Measurements from ENCODE around the gene CHCHD3. TPM values are rescaled to one million over a fixed set of nuclear protein-coding genes. Genes with fewer than 3 reads are reported as not detected.

Gene CHCHD3
- total RNA-seq, 1 donor from 2014 or later = 142 TPM

DNA sequence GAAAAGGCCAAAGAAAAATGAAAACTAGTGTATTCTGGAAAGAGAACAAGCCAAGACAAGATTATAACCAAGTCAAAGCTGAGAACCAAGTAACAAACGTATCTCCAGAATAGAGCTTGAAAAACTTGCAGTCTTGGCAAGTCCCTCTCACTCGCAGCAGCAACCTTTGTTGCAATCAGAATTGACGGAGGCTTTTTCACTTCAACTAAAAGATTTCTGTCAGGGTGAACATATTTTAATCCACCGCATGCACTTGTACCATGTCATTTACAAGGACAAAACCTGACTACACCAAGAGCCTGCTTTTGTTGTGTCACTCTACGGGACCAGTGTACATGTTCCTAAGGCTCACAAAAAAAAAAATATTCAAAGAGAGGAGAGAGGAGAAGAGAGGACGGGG lies 122.0 kb downstream of the CHCHD3 start:
- TF ChIP-seq, protein P1, sequence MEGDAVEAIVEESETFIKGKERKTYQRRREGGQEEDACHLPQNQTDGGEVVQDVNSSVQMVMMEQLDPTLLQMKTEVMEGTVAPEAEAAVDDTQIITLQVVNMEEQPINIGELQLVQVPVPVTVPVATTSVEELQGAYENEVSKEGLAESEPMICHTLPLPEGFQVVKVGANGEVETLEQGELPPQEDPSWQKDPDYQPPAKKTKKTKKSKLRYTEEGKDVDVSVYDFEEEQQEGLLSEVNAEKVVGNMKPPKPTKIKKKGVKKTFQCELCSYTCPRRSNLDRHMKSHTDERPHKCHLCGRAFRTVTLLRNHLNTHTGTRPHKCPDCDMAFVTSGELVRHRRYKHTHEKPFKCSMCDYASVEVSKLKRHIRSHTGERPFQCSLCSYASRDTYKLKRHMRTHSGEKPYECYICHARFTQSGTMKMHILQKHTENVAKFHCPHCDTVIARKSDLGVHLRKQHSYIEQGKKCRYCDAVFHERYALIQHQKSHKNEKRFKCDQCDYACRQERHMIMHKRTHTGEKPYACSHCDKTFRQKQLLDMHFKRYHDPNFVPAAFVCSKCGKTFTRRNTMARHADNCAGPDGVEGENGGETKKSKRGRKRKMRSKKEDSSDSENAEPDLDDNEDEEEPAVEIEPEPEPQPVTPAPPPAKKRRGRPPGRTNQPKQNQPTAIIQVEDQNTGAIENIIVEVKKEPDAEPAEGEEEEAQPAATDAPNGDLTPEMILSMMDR (IDR thresholded peaks at IDR 0.05) = no peak
- TF ChIP-seq EZH2phosphoT487 (IDR thresholded peaks at IDR 0.05) (no peak), EZH2 (IDR thresholded peaks at IDR 0.05) (no peak)
- Histone ChIP-seq H3K9me3 (ENCODE audit: low read depth) (no peaks in the 10 kb centered on the region), H3K4me1 (peaks cover 14% of the 10 kb centered on the region), H3K9ac (no peak overlapping the region), H3K27ac (no peak overlapping the region), H3K27me3 (no peaks in the 10 kb centered on the region), H2AFZ (replicated peaks) (no peak overlapping the region), H3F3A (ENCODE audit: low read depth) (no peaks in the 10 kb centered on the region), H4K20me1 (ENCODE audit: low read depth) (no peaks in the 10 kb centered on the region), H3K36me3 (no peaks in the 10 kb centered on the region), H3K4me3 (no peak overlapping the region), H3K4me2 (no peak overlapping the region), H3K79me2 (ENCODE audit: low read depth) (peaks cover 49% of the 10 kb centered on the region)
- Mint-ChIP-seq H3K4me1 (no peaks in the 10 kb centered on the region), H3K4me3 (no peak overlapping the region), H3K27ac (no peak overlapping the region), H3K27me3 (ENCODE audit: insufficient read depth, low read depth) (no peaks in the 10 kb centered on the region), H3K9me3 (no peaks in the 10 kb centered on the region), H3K36me3 (peaks cover 7% of the 10 kb centered on the region)
- DNase-seq (ENCODE audit: low spot score) = no peak

- Mint-ChIP-seq H3K4me1 (no peaks in the 10 kb centered on the region), H3K27me3 (ENCODE audit: insufficient read depth, low read depth) (no peaks in the 10 kb centered on the region), H3K9me3 (no peaks in the 10 kb centered on the region), H3K27ac (no peak overlapping the region), H3K36me3 (peaks cover 10% of the 10 kb centered on the region), H3K4me3 (no peak overlapping the region)
- H3F3A ChIP-seq (ENCODE audit: low read depth) = no peaks in the 10 kb centered on the region
- peaks cover 19% of the 10 kb centered on the region for H3K79me2 ChIP-seq (ENCODE audit: low read depth)
- no peak overlapping the region for H2AFZ ChIP-seq (replicated peaks)
- no peaks in the 10 kb centered on the region for H3K9me3 ChIP-seq (ENCODE audit: low read depth)
- peaks cover 2% of the 10 kb centered on the region for H3K4me1 ChIP-seq
- TF ChIP-seq, protein P1 (IDR thresholded peaks at IDR 0.05) = no peak
- no peak for TF ChIP-seq EZH2phosphoT487 (IDR thresholded peaks at IDR 0.05)
- TF ChIP-seq EZH2 (IDR thresholded peaks at IDR 0.05) = no peak
- no peaks in the 10 kb centered on the region for H3K36me3 ChIP-seq
- no peak for DNase-seq (ENCODE audit: low spot score)
- H3K4me3 ChIP-seq = no peak overlapping the region
- H3K27ac ChIP-seq = no peak overlapping the region
- H3K4me2 ChIP-seq = no peak overlapping the region
- H3K9ac ChIP-seq = no peak overlapping the region
- no peaks in the 10 kb centered on the region for H3K27me3 ChIP-seq
- H4K20me1 ChIP-seq (ENCODE audit: low read depth) = no peaks in the 10 kb centered on the region
Measured at GRCh38 chr7:132956556-132956955, 125.3 kb downstream of the CHCHD3 start.

- TF ChIP-seq EZH2phosphoT487 (IDR thresholded peaks at IDR 0.05) (no peak), EZH2 (IDR thresholded peaks at IDR 0.05) (no peak)
- TF ChIP-seq, protein P1 (IDR thresholded peaks at IDR 0.05) = no peak
- H3K4me3 ChIP-seq = no peak overlapping the region
- Mint-ChIP-seq H3K9me3 (no peaks in the 10 kb centered on the region), H3K4me3 (no peak overlapping the region), H3K27me3 (ENCODE audit: insufficient read depth, low read depth) (no peaks in the 10 kb centered on the region), H3K4me1 (no peaks in the 10 kb centered on the region), H3K27ac (no peak overlapping the region), H3K36me3 (peaks cover 16% of the 10 kb centered on the region)
- no peak for DNase-seq (ENCODE audit: low spot score)
- H4K20me1 ChIP-seq (ENCODE audit: low read depth) = no peaks in the 10 kb centered on the region
- no peak overlapping the region for H3K27ac ChIP-seq
- H3K9ac ChIP-seq = no peak overlapping the region
- no peaks in the 10 kb centered on the region for H3K36me3 ChIP-seq
- no peaks in the 10 kb centered on the region for H3K27me3 ChIP-seq
- no peaks in the 10 kb centered on the region for H3K79me2 ChIP-seq (ENCODE audit: low read depth)
- H3K4me2 ChIP-seq = no peak overlapping the region
- peaks cover 2% of the 10 kb centered on the region for H3K4me1 ChIP-seq
- no peak overlapping the region for H2AFZ ChIP-seq (replicated peaks)
- no peaks in the 10 kb centered on the region for H3K9me3 ChIP-seq (ENCODE audit: low read depth)
- no peaks in the 10 kb centered on the region for H3F3A ChIP-seq (ENCODE audit: low read depth)
Measured at GRCh38 chr7:132953468-132953867, 128.4 kb downstream of the CHCHD3 start.
